ENCODE results near the gene SLCO1B3. TPM values are rescaled to one million over a fixed set of nuclear protein-coding genes. Genes with fewer than 3 reads are reported as not detected.

SLCO1B3 gene, protein sequence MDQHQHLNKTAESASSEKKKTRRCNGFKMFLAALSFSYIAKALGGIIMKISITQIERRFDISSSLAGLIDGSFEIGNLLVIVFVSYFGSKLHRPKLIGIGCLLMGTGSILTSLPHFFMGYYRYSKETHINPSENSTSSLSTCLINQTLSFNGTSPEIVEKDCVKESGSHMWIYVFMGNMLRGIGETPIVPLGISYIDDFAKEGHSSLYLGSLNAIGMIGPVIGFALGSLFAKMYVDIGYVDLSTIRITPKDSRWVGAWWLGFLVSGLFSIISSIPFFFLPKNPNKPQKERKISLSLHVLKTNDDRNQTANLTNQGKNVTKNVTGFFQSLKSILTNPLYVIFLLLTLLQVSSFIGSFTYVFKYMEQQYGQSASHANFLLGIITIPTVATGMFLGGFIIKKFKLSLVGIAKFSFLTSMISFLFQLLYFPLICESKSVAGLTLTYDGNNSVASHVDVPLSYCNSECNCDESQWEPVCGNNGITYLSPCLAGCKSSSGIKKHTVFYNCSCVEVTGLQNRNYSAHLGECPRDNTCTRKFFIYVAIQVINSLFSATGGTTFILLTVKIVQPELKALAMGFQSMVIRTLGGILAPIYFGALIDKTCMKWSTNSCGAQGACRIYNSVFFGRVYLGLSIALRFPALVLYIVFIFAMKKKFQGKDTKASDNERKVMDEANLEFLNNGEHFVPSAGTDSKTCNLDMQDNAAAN
- total RNA-seq, result not detected in 2 replicates

GRCh38 chr12:20810487-20810886, at the start of gene SLCO1B3:
TSS of gene SLCO1B3 (plus strand) at chr12:20810705. CDS start at chr12:20815739, 5,034 bp downstream.

Other genes starting within 250 kb of the SLCO1B3 start
- not detected in 2 replicates for gene SLCO1C1, start 115.4 kb upstream of the SLCO1B3 start, total RNA-seq

All from uterine smooth muscle cell (primary cell).